ENCODE results near the gene AOPEP.
"Not testable (repeated sequence)": the region's sequence is repeated elsewhere in the genome, so short reads cannot be mapped to it uniquely, and the experiment has no call there.

The AOPEP gene

DNA sequence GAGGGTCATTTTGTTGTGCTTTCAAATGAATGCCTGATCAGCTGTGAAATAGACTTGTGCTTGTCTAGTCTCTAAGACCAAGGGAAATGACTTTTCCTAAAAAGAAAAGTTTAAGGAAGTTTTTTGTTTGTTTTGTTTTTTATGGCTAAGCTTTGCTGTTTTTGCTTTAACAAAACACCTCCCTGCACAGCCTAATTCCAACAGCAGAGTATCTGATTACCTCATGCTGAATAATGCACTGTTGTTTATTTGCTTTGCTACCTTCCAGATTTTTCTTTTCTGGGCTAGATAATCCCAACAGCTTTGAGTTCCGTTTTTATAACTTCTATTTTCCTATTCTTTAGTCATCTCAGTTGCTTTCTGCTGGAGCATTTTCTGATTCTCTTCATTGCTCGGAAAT, 95.8 kb downstream of the AOPEP start:
- no peak for DNase-seq

DNA sequence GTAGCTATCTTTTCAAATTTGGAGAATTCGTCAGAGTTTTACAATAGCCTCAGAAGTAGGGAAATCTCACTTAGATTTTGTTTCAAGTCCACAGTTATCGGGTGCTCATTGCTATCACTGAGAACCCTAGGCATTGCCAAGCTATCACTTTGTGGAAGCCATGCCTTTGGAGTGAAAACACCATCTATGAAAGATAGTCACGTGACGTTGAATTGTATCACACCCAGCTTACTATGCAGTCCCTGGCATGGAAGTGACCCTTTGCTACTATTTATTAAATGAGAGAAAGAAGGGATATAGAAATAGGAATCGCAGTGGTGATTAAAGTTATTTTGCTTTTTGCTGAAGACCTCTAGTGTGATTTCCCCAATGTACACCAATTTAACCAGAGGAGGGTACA, 97.2 kb downstream of the AOPEP start:
- DNase-seq = no peak

DNA sequence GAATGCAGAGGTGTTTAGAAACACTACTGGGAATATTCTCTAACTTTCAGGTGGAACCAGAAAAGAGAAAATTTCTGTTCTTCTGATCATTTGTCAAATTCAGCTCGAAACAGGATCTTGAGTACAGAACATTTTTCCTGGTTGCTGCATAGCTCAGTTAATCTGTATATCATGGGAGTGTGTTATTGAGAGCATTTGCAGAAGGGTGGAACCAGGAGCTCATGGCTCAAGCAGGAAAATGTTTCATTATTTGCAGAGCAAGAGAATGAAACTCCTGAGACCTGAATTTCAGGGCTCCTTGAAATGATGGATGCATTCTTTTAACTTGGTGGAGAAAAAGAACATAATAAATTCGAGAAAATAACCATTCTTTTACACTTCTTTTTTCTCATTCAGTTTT, 97.9 kb downstream of the AOPEP start:
- DNase-seq = no peak

DNA sequence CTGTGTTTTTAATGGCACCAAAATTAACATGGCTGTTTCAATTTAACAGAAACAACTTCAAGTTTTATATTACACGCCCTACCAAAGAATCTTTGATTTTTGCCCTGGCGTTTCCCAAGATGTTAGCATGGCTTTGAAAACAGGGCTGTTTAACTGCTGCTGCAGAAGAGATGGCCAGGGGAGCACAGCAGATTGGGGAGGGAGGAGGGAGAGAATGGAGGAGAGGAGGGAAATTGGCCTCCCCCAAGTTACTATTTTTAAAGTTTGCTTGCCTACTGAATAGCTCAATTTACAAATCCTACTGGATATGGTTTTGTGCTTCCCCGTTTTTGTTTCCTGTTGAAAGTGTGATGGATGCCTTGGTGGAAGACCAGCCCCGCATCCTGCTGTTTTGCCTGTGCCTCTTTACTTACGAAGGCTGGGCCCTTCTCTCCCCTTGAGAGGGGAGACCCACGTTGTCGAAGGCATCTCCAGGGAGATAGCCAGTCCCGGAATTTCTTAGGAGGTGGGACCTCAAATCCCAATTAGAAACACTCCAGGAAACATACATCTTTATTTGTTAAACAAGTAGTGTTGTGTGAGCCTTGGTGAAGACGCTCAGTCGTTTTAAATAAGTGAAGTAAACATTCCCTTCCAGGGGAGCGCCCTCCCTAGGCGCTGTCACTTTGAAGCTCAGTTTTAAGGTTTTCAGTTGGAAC, 98.6 kb downstream of the AOPEP start:
- no peak for DNase-seq

DNA sequence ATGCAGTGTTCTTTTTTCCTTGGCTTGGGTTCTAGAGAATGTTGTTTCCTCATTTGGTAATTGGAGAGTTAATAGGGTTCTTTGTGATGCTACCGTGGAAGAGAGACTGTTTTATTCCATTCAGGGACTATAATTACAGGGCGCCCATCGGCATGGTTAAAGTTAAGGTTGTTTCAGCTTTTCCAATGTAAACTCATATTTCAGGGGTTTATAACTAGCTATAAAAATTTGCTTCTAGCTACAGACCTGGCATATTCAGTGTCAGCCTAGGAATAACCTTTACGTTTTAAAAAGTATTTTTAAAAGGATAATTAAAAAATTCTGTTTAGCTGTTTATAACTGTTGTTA, 99.1 kb downstream of the AOPEP start:
- no peak for DNase-seq

DNA sequence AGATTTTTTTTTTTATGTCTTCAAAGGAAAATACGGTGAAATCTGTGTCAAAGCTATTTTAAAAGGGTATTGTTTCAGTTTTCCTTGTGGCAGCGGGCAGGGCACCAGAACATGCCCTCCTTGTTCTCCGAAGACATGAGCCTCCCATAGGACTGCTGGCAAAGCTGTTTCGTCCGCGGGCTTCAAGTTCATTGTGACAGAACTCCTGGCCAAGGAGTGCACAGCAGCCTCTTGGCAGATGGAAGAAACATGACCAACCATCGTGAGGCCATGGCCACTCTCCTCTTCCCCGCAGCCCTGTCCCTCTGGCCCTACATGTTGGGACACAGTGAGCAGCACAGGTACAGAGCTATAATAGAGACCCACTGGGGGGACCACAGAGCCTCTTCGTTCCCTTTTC, 99.5 kb downstream of the AOPEP start:
- no peak for DNase-seq

DNA sequence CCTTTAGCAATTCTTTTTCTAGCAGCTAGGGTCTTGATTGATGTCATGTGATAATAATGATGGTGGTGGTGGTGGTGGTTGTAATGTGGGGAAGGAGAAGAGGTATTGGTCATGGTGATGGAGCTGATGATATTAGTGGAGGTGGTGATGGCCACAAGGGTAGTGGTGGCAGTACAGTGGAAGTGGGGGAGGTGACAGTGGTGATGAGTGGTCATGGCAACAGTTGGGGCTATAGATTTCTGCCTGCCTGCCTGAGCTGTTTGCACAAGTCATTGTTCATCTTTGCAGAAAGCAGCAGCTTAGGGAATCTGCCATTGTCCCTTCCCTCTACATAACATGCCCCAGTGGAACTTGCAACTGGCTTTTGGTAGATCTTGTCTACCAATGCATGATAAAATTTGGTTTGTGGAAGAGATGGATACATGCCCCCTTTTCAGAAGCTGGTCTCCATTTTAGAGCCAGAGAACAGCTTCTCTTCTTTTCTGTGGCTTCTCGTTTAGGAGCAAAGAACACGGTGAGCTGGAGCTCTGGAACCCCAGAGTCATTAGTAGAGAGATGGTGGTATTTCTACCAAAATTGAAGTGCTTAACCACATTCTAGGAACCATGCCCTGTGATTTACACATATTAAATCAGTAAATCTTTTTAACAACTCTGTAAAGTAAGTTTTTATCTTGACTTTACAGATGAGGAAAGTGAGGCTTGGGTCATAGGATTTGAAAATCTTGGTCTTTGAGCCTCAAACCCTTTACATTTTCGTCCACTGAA, 100.3 kb downstream of the AOPEP start:
- no peak for DNase-seq

DNA sequence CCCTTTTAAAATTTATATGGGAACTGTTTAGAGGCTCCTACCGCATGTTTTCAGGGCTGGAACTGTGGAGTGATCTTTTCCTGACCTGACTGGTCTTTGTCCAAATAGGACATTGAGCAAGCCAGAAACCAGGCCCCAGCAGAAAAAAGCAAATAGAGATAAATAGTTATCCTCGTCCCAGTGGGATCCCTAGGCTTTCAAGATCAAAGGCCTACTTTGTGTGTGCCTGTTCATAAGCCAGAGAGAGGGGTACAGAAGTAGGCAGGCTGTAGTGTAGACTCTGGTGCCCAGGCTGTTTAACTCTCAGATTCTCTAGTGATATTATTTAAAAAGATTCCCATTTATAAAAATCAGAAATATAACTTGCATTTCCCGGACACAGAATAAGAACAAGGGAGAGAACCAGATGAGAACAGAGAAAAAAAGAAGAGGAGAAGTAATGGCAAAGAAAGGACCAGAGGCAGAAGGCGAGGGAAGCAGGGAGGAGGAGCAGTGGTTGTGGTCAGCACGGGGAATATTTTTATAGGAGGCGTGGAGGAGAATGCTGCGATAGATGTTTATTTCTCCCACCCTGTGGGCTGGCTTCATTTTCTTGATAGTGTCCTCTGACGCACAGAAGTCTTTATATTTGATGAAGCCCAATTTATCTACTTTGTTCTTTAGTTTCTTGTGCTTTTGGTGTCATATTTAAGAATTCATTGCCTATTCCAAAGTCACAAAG, 101.2 kb downstream of the AOPEP start:
- no peak for DNase-seq

DNA sequence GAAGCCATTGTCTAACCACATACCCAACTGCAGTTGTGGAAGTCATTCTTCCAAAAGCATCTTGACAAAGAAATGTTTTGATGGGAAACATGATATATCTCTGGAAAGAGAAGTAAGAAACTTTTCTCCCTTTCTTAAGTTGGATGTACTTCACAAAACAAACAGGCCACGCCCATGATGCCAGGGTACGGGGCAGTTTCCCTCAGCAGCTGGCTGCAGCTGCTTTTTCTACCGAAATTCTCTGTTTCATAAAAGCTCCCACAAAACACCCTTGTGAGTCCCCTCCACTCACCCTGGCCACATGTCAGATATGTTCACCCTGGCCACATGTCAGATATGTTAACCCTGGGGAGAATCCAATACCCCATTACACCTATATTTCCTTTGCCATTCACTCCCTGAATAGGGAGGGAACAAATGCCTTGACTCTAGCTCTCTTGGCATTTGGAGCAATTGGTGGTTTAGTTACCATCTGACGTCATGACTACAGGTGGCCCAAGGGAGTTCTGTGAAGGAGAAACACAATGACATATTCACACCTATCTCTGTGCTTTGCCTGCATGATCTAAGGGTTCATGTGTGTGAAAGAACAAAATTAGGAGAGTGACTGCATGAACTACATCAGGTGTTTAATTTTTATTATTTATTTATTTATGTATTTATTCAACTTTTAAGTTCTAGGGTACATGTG, 103.0 kb downstream of the AOPEP start:
- DNase-seq = no peak

DNA sequence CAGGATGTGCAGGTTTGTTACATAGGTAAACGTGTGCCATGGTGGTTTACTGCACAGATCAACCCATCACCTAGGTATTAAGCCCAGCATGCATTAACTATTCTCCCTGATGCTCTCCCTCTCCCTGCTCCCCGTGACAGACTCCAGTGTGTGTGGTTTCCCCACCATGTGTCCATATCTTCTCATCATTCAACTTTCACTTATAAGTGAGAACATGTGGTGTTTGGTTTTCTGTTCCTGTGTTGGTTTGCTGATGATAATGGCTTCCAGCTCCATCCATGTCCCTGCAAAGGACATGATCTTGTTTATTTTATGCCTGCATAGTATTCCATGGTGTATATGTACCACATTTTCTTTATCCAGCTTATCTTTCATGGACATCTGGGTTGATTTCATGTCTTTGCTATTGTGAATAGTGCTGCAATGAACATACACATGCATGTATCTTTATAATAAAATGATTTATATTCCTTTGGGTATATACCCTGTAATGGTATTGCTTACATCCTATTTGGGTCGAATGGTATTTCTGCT, 103.6 kb downstream of the AOPEP start:
- not testable (repeated sequence) for DNase-seq

DNA sequence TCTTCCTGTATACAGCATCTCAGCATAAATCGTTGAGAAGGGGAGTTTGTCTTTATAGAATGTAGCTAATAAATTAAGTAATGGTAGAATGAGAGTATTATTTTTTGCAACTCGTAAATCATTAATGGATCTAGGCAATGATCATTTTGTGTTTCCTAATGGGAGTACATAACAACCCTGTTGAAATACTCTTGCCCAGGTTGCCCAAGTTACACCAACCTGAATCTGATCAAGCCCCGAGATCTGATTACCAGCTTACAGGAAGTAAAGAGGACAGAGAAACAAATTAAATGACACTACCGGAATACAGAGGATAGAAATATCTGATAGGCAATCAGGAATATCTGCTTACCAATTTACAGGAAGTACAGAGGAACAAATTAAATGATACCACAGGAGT, 107.3 kb downstream of the AOPEP start:
- DNase-seq = no peak

DNA sequence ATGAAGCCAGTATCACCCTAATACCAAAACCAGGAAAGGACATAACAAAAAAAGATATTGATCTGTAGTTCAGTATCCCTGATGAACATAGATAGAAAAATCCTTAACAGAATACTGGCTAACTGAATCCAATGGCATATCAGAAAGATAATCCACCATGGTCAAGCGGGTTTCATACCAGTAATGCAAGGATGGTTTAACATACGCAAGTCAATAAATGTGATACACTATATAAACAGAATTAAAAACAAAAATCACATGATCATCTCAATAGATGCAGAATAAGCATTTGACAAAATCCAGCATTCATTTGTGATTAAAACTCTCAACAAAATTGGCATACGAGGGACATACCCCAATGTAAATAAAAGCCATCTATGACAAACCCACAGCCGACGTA, 110.9 kb downstream of the AOPEP start:
- DNase-seq = no peak

DNA sequence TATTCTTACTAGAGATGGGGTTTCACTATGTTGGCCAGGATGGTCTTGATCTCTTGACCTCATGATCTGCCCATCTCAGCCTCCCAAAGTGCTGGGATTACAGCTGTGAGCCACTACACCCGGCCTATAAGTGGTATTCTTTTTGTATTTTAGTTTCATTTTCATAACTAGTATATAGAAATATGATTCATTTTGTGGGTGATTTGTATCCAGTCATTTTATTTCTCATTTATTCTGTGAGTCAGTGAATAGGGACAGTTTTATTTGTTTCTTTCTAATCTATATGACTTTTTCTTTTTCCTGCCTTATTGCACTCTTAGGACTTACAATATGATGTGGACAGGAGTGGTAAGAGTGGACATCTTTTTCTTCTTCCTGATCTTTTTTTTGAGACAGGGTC, 112.9 kb downstream of the AOPEP start:
- no peak for DNase-seq

DNA sequence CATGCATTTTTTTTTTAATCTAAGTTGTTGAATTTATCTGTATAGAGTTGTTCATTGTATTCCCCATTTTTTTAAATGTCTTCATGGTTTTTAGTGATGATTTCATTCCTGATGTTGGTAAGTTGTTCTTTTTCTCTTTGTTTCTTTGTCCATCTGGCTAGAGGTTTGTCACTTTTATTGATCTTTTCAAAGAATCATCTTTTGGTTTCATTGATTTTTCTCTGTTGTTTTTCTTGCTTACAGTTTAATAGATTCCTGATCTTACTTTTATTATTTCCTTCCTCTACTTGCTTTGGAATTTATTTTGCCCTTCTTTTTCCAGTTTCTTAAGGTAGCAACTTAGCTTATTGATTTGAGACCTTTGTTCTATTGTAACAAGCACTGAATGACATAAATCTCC, 114.2 kb downstream of the AOPEP start:
- DNase-seq = no peak

DNA sequence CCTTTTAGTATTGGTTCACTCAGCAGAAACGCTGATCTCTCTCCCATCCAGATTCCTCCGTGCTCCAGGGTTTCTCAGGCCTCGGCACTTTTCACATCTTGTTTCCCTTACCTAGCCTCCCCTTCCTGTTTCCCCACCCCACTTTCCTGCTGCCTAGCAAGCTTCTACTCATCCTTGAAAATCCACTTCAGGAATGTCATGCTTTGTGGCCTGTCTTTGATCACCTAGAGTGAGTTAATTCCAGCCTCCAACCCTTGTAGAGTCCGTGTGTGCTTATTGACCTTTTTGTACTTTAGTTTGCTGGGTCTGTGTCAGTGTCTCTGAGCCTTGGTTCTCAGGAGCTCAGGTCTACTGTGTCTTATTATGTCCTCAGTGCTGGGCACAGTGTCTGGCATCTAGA, 116.6 kb downstream of the AOPEP start:
- no peak for DNase-seq

DNA sequence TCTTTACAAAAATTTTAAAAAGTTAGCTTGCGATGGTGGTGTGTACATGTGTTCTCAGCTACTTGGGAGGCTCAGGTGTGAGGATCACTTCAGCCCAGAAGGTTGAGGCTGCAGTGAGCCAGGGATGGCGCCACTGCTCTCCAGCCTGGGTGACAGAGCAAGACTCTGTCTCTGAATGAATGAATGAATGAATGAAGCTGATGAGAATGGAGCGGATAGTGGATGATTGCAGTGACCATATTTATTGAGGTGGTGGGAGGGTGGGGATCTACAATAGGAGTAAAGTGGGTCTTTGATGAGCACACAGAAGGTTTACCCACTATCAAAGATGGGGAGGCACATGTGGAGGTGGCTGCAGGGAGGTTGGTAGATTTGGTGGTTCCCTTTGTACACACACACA, 120.2 kb downstream of the AOPEP start:
- no peak for DNase-seq

DNA sequence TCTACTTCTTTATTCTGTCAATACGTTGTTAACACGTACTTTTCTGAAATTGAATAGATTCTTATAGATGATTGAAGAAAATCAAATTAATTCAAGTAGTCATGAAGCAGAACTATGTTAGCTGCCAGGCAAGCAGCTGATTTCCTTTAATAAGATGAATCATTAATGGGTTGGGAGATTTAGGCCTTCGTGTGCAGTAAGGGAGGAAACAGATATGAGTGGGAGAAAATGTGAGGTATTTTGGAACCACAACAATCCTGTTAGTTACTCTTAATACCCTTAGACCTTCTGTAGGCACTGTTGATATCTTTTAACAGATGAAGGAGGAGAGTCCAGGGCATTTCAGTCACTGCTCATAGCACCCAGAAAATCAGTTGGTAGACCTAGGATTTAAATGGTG, 121.0 kb downstream of the AOPEP start:
- DNase-seq = no peak

DNA sequence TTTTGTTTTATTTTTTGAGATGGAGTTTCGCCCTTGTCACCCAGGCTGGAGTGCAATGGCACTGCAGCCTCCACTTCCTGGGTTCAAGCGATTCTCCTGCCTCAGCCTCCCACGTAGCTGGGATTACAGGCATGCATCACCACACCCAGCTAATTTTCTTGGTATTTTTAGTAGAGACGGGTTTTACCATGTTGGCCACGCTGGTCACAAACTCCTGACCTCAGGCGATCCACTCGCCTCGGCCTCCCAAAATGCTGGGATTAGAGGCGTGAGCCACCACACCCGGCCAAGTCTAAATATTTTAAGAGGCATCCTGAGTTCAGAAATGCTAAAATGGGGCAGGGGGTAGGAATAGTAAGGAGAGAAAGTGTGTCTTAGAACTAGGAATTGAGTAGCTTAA, 122.3 kb downstream of the AOPEP start:
- DNase-seq = not testable (repeated sequence)

DNA sequence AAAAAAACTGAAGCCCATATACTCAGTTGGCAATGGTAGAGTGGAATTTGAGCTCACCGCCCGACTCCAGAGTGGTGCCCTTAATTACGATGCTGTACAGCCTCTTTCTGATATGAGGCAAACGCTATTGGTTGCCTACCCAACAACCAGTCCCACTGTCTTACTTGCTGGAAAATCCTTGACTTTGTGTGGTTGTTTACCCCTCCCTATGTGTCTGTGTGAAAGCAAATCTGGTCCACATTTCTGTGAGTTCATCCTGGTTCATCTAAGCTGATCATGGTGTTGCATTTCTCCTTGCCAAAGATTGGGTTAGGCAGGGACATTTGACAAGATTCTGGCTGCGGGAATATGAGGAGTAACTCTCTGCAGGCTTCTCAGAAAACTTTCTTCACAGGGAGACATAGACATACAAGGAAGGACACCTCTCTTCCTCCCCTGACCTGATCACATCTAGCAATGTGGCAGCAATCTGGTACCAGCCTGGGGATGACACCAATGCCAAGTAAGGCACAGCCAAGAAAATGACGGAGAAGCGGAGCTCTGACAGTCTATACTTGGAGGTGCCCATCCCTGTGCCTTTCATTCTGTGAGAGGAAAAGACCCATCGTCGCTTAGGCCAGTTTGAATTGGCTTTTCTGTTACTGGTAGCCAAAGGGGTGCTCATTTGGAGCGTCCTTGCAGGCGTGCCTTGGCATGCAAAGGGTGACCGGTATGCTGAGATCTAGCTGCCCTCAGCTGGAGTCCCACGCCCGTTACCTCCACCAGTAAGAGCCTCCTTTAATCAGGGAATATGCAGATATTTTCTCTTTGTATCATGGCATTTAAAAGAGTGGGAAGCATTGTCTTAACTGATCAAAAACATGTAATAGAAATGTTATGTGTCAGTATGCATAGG, 124.3 kb downstream of the AOPEP start:
- DNase-seq = no peak

DNA sequence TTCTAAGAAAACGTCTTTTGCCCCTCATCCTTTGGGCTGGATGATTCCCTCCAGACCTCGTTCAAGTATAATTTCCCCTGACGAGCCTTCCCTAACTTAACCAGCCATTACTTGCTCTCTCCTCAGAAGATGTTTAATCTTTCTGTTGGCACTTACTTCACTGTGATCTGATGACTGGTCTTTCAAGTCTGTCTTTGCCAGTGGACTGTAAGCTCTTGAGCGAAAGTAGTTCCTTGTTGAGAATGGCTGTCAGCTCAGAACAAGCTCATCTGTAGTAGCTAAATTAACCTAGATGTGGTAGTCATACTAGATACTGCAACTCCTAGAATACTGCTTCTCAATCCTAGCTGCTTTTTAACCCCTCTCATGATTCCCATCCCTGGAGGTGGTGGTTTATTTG, 125.0 kb downstream of the AOPEP start:
- DNase-seq = no peak

DNA sequence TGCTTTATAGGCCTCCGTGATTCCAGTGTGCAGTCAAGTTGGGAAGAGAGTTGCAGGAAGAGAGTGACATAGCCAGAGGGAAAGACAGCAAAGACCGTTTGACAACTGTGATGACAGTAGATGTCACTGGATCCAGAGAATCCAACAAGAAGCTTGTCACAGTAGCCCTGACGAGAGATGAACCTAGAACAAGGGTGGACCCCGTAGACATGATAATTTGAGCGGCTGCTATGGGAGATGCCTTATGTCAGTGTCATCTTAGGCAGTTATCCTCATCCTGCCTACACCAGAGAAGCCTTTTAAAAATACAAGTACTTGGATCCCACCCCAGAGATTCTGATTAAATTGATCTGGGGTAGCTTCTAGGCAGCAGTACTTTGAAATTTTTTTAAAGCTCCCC, 125.4 kb downstream of the AOPEP start:
- no peak for DNase-seq

DNA sequence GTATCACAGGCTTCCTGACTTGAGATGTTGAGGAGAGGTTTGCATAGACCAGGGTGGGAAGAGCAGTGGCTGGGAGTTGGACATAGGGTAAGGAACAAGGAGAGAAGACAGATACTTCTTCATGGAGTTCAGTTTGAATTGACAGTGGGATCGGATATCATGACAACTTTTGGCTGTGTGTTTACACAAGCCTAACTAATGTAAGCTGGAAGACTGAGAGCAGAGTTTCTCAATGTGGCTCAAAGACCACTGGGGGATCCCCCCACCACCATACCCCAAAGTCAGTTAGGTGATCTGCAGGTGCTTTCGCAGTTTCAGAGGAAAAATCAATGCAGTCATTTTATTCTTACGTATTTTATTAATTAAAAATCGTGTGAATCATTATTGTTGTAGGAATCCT, 125.9 kb downstream of the AOPEP start:
- DNase-seq = no peak
